ENCODE data around the gene BBS4. TPM values are rescaled to one million over a fixed set of nuclear protein-coding genes. Genes with fewer than 3 reads are reported as not detected.

The BBS4 gene
- total and polyA plus RNA-seq, 2 of the 4 experiments (the other 2 are of a cell fraction) = 15.8 to 21.0 TPM

GRCh38 chr15:72735111-72735510 lies 49.1 kb downstream of the BBS4 start:
- ChIA-PET POLR2A (ENCODE audit: unreplicated experiment) (interaction anchor here (0.5 kb wide), 1 partner anchor 16 kb away, joined by 5 read pairs; no protein-coding TSS in a partner anchor), CTCF (no interaction called here)
- no peak overlapping the region for H2AFZ ChIP-seq (replicated peaks; ENCODE audit: low read length, poor library complexity)
- BruUV-seq (replicated peaks) = no TSS peak
- no peak overlapping the region for H3K4me3 ChIP-seq (ENCODE audit: insufficient read depth, low read depth, low read length)
- peaks cover 22% of the 10 kb centered on the region for H3K36me3 ChIP-seq (ENCODE audit: control insufficient read depth, insufficient read depth, low read length)
- H2AK5ac ChIP-seq (ENCODE audit: low read depth, low read length) = no peak overlapping the region
- H3K27ac ChIP-seq (ENCODE audit: insufficient read depth, low read length) = no peak overlapping the region
- H2BK15ac ChIP-seq (ENCODE audit: low read depth, low read length) = no peak overlapping the region
- H3K4ac ChIP-seq (ENCODE audit: low read depth, low read length) = no peak overlapping the region
- peaks cover 11% of the 10 kb centered on the region for H3K9me1 ChIP-seq (ENCODE audit: insufficient read depth, low read length)
- no peak overlapping the region for H3K14ac ChIP-seq (replicated peaks; ENCODE audit: low read depth, low read length)
- H3K23ac ChIP-seq (ENCODE audit: low read depth, low read length) = no peak overlapping the region
- no peaks in the 10 kb centered on the region for H3K9me3 ChIP-seq (ENCODE audit: control insufficient read depth, insufficient read depth, low read length)
- ATAC-seq (ENCODE audit: low read depth) (no peak), DNase-seq (no peak)
- dilution Hi-C loops (cut with HindIII; ENCODE audit: low sequenced_read_pairs, unreplicated experiment) = no loop called here
- no peak overlapping the region for H3K4me2 ChIP-seq (ENCODE audit: low read depth, low read length)
- intact Hi-C loops (cut with micrococcal nuclease) = no loop called here
- H3K4me1 ChIP-seq (ENCODE audit: control insufficient read depth, insufficient read depth, low read length) = peaks cover 4% of the 10 kb centered on the region
- H3K9ac ChIP-seq (ENCODE audit: low read depth, low read length) = no peak overlapping the region
- no peak overlapping the region for H2AK9ac ChIP-seq (replicated peaks; ENCODE audit: low read depth, low read length, poor library complexity)
- no peak overlapping the region for H3K18ac ChIP-seq (ENCODE audit: low read depth, low read length)
- H4K91ac ChIP-seq (ENCODE audit: insufficient read depth, low read depth, low read length) = no peak overlapping the region
- no peaks in the 10 kb centered on the region; the same call in 1 of the 2 replicates for H4K20me1 ChIP-seq (ENCODE audit: insufficient read depth, low read length)
- H3K79me1 ChIP-seq (ENCODE audit: low read depth in 1 of 2, low read length in 2 of 2) = no peaks in the 10 kb centered on the region; a peak in 2 of 4 replicates
- H3K27me3 ChIP-seq (ENCODE audit: control insufficient read depth, insufficient read depth, low read length) = no peaks in the 10 kb centered on the region
- no peak overlapping the region for H2BK120ac ChIP-seq (ENCODE audit: low read depth, low read length)
- H2BK5ac ChIP-seq (ENCODE audit: low read depth, low read length, poor library complexity, severe bottlenecking) = no peak overlapping the region
- H3K56ac ChIP-seq (ENCODE audit: extremely low read depth, insufficient read depth, low read length) = no peak overlapping the region
- WGBS, 2 experiments (ENCODE audit: extremely low coverage in 2 of 2, insufficient read length in 1 of 2) = 100% methylated on average over 1 of the region's 2 CpGs; no CpG with 5 or more reads in 1 of the 2 experiments
- in situ Hi-C loops (cut with MboI; ENCODE audit: low sequenced_read_pairs) = no loop called here
- H4K5ac ChIP-seq (ENCODE audit: low read depth, low read length) = no peak overlapping the region
- TF ChIP-seq USF2 (IDR thresholded peaks at IDR 0.05; ENCODE audit: low read depth, low read length) = no peak
- no peak overlapping the region for H2BK20ac ChIP-seq (ENCODE audit: low read depth, low read length)
- no peak overlapping the region for H4K8ac ChIP-seq (ENCODE audit: low read depth in 2 of 2, low read length in 2 of 2)
